GM21528 (cell line): ENCODE data around the gene TMEM196.
A peak's percentile ranks its signal among the peaks of the same experiment; 100 is the strongest.
"Not testable (repeated sequence)": the region's sequence is repeated elsewhere in the genome, so short reads cannot be mapped to it uniquely, and the experiment has no call there.

Experiments
- ATAC-seq: cut with Tn5 transposase; IDR thresholded peaks from one replicate; pipeline ENCODE4 v1.9.1; 2021; ENCODE audit warnings: mild to moderate bottlenecking, moderate library complexity; ENCODE audit not compliant: unreplicated experiment, low FRiP score

TMEM196 gene

DNA sequence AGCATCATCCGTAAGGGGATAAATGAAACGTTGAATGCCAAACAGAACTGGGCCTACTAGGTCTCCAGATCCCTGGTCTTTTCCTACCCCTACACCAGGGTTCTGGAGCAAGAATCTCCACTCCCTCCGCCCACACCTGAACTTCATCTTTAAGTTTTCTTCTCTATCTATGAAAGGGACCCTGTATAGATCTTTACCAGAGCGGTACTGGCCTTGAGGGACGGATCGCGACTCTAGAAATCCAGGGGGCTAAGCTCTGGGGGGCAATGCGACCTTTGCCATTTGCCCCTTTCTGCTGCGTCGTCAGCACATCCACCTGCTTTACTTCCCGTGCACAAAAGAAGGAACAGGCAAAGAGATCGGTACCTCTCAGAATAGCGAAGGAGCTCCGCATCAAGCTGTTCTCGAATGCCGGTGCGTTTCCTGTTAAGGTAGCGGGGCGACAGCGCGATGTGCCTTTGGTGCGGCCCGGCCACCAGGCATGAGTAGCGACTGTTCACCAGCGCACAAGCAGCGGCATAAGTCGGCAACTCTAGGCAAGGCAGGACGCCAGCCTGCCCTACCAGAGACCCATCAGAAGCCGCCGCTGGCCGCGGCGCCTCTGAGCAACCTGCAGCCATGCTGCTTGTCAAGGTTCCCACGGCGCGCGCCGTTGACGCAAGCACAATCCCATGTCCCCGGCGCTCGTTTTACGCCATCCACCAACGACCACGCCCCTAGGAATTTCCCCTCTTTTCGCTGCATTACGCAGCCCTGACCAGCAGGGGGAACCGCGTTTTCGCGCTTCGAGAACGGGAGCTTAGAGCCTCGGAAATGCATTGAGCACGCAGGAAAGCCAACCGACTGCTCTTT, 64.8 kb downstream of the TMEM196 start, which contains the start of gene POLR1F:
Gene POLR1F, minus strand, starts transcription at position 641 of the 852 bp plus-strand sequence. Its CDS starts 21 bp downstream, at position 620.
- ATAC-seq: peak; percentile 99

DNA sequence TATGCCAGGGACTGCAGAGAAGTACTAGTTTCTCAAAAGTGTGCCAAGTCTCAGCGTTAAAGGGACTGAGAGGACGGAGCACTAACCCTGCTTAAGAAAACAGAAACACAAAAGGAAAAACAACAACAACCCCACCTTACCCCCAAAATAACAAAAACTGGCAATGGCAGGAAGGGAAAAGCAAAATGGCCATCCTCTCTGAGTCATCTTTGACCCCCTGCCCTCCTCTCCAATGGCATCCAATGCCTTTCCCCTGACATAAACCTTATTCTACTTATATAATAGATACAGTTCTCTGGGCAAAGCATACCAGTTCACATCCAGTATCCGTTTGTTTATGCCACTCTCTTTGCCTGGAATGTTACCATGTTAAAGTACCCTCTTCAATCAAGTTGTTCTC, 66.2 kb downstream of the TMEM196 start:
- no peak for ATAC-seq

DNA sequence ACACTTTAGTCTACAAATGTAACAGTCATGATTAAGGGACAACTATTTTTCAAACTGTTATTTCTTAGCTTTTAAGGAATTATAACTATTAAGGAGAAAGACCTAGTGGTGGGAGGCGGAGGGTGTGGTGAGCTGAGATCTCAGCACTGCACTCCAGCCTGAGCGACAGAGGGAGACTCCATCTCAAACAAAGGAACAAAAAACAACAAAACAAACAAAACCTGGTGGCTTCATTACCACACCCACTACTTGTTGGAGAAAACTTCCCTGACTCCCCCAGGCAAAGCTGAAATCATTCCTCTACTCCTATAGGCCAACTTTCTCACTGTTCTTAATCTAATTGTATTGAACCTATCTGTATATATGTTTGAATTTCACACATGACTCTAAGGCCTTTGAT, 67.8 kb downstream of the TMEM196 start:
- no peak for ATAC-seq

DNA sequence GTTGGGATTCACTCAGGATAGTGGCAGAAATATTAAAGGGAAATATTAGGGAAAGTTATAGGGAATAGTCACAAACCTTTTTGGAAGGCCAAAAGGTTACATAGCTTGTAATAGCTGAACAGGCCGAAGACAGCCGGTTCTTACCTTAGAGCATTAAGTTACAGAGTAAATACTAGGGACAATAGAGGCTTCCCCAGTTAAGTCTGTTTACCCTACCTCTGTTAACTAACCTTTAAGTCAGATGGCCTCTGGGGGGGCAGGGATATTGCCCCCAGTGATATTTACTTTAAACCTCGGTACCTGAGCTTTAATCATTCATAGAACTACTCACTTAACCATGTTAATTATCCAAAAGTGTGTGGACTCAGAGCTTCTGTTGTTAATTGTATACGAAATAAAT, 71.9 kb downstream of the TMEM196 start:
- ATAC-seq: no peak

DNA sequence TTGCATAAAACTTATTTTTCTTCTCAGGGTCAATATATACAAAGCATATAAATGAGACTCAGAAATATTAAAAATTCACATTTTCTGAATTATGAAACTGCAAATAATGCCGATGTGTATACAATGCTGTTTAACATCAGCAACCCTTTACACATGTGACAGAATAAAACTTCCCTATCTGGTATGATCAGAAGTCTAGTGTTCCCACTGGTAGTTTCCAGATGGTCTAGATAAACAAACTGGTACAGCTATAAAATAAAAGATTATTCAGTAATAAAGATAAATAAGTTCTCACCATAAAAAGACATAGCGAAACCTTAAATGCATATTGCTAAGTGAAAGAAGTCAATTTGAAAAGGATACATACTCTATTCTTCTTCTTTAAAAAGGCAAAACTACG, 72.5 kb downstream of the TMEM196 start:
- ATAC-seq: no peak

DNA sequence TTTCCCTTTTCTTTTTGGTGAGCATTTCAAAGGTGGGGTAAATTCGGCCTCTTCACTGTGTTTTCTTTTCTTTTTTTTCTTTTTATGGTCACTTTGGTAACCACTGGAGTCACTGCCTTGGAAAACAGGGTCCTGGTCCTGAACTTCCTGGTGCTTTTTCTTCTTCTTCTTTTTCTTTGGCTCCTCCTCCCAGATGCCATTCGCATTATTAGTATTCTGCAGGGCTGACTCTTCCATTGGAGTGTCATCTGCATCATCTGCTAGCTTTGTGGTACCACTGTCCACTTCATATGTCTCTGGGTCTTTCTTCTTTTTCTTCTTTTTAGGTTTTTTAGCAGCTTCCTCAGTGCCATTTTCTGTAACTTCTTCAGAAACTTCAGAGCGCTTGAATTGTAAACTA, 75.1 kb downstream of the TMEM196 start:
- no peak for ATAC-seq

DNA sequence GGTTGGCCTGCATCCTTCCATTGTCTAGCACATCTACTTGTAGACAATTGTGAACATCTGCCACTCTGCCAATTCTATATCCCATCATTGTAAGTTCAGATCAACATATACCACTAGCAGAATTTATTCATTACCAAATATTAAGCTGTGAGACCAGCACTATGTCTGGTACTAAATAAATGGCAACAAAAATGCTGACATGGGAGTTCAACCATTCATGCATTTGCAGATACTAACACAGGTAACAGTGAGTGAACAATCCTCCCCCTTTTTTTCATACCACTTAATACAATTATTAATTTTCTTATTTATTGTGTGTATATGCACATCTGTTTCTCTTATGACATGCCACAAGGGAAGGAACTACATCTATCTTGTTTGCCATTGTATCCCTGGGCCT, 76.5 kb downstream of the TMEM196 start:
- no peak for ATAC-seq

DNA sequence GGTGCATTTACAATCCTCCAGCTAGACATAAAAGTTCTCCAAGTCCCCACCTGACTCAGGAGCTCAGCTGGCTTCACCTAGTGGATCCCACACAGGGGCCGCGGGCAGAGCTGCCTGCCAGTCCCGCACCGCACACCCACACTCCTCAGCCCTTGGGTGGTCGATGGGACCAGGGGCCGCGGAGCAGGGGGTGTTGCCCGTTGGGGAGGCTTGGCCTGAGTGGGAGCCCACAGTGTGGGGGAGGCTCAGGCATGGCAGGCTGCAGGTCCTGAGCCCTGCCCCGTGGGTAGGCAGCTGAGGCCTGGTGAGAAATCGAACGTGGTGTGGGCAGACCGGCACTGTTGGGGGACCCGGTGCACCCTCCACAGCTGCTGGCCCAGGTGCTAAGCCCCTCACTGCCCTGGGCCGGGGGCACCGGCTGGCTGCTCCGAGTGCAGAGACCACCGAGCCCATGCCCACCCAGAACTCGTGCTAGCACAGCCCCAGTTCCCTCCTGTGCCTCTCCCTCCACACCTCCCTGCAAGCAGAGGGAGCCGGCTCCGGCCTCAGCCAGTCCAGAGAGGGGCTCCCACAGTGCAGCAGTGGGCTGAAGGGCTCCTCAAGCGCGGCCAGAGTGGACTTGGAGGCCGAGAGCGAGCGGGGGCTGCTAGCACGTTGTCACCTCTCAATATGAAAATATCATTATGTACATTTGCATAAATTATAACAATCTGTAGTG, 81.1 kb downstream of the TMEM196 start:
- ATAC-seq: no peak

DNA sequence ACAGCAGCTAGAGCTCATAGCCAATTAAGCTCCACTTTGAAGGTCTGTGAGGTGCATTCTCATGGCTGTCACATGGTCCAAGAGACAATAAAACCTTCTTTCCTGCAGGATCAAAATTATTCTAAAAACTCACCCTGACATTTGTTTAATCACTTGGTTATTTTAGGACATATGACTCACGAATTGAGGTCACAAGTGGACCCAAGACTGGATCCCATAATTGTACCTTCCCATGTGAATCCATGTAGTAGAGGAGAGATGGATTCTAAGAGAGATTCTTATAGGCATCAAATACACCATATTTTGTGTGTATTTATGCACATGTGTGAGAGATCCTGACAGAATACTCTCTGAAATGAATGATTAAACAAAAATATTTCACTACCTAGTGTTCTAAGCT, 82.7 kb downstream of the TMEM196 start:
- no peak for ATAC-seq

DNA sequence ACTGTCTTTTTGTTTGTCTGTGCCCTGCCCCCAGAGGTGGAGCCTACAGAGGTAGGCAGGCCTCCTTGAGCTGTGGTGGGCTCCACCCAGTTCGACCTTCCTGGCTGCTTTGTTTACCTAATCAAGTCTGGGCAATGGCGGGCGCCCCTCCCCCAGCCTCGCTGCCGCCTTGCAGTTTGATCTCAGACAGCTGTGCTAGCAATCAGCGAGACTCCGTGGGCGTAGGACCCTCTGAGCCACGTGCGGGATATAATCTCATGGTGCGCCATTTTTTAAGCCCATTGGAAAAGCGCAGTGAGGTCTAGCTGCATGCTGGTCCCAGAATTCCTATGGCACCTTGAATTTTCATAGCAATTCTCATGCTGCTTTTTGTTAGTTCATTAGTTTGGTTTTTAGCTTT, 84.3 kb downstream of the TMEM196 start:
- not testable (repeated sequence) for ATAC-seq

DNA sequence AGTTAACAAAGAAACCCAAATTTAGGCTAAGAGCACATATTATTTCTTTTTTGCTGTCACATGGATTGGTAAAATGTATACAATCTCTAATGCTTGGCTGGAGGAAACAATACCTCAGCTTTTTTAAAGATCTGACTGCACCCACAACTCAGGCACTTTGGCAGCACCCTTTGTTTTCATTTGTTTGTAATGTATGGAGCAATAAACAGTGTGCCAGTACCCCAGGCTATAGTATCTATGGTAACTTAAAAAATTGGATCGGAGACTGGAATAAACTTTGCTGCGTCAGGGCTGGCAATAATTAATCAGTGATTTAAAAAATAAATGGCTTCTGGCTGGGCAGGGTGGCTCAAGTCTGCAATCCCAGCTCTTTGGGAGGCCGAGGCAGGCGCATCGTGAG, 91.8 kb downstream of the TMEM196 start:
- no peak for ATAC-seq

DNA sequence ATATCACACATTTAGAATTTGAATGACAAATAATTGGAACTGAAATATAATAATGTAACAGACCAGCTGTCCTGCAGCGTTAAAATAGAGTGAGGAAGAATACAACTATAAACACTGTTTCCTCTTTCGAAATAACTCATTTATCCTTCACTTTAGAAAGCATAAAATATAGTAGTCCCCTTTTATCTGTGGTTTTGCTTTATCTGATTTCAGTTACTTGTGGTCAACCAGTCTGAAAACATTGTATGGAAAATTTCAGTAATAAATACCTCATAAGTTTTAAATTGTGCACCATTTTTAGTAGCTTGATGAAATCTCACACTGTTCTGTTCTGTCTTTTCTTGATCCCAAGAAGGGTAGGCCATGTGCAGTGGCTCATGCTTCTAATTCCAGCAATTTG, 96.2 kb downstream of the TMEM196 start:
- ATAC-seq: peak; percentile 95

DNA sequence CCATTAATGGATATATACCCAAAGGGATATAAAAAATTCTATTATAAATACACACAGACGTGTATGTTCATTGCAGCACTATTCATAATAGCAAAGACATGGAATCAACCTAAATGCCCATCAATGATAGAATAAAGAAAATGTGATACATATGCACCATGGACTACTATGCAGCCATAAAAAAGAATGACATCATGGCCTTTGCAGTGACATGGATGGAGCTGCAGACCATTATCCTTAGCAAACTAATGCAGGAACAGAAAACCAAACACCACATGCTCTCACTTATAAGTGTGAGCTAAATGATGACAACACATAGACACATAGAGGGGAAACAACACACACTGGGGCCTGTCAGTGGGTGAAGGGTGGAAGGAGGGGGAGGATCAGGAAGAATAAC, 97.6 kb downstream of the TMEM196 start:
- no peak for ATAC-seq

DNA sequence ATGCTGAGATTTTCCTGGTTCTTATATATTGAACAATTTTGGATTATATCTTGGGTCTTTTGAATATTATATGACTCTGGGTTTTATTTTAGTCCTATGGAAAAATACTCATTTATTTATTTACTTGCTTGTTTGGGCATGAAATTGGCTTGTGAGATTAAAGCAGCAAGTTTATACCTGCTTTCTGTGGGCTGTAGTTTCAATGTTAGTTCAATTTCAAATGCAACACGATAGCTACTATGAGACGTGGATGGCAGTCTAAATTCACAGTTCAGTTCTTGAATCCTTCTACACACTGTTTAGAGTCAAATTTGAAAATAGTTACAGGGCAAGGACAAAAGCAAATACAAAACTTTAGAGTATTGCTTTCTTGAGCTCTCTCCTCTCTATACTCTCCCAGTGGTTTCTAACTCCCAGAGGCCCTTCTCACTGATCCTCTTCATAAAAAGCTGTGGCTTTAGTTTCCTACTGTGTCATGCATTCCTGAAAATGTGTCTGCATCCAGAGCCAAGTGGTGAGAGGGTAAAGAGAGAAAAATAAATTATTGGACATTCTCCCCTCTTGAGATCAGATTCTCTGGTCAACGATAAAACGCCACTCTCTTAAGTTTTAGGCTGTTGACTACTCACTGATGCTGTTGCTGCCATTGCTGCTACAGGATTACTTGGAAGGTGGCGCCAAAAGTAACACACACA, 99.0 kb downstream of the TMEM196 start:
- no peak for ATAC-seq

DNA sequence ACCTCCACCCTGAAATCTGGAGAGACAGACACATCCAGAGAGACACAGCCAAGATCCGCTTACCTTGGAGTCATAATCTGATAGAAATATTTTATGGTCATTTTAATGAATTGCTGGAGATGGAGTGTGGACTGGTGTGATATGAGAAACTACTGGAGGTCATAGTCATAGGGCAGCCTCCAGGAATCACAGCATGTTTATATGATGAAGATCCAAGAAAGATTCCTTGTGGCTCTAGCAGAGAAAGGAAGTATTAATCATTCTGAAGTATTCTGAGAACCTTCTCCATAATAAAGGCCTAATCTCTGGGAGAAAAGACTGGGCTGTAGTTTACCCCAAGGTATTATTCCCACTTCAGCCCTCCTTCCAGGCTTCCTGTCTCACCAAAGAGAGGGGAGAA, 102.6 kb downstream of the TMEM196 start:
- no peak for ATAC-seq
